ENCODE results near the gene SAMD3. TPM values are rescaled to one million over a fixed set of nuclear protein-coding genes. Genes with fewer than 3 reads are reported as not detected.
A peak's percentile ranks its signal among the peaks of the same experiment; 100 is the strongest.

SAMD3 gene
- total and polyA plus RNA-seq, 2 of the 13 experiments (the other 11 are each of a cell fraction or from before 2014, with no cell fraction given) = not detected

- no peak for TF ChIP-seq POLR2AphosphoS5 (IDR thresholded peaks at IDR 0.05; ENCODE audit: low read depth, low read length)
These were observed 29.9 kb upstream of the SAMD3 start (continued) for GRCh38 chr6:130252527-130253237.

DNA sequence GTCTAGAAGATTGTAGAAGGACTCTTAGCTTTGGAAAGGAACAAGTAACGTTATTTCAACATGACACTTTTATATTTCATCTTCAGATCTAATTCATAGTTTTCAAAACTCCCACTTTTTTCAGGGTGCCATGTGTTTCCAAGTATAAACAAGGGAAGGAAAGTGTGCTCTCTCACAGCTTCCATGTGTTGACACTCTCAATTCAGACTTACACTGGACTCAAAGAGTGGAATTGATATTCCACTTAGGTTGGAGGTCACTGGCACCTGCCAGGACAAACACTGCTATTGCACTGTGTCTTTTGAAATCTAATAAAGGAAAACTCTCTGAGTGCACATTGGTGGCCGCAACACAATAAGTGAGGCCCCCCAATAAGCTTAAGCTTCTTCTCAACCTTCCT, 22.5 kb upstream of the SAMD3 start:
- Histone ChIP-seq H2AFZ (ENCODE audit: low read length) (no peak overlapping the region), H3K79me2 (ENCODE audit: insufficient read depth, low read length) (no peaks in the 10 kb centered on the region), H3K27me3 (ENCODE audit: control insufficient read depth in 1 of 2, insufficient read depth in 2 of 2, low read length in 2 of 2) (no peaks in the 10 kb centered on the region), H3K27ac (ENCODE audit: extremely low read length, insufficient read depth, low read length) (no peak overlapping the region), H3K4me1 (ENCODE audit: insufficient read depth, low read length) (no peaks in the 10 kb centered on the region), H3K36me3 (replicated peaks in 1 of 2; ENCODE audit: control insufficient read depth in 1 of 2, insufficient read depth in 2 of 2, low read length in 2 of 2) (no peaks in the 10 kb centered on the region), H3K9me3 (ENCODE audit: low read length) (no peaks in the 10 kb centered on the region), H3K4me3 (replicated peaks in 1 of 3; ENCODE audit: insufficient read depth in 1 of 3, low read depth in 2 of 3, low read length in 3 of 3) (no peak overlapping the region), H3K9ac (ENCODE audit: insufficient read depth, low read depth, low read length) (no peak overlapping the region), H3K4me2 (ENCODE audit: low read depth, low read length) (no peak overlapping the region), H4K20me1 (ENCODE audit: insufficient read depth, low read length) (no peaks in the 10 kb centered on the region)
- ATAC-seq (no peak), DNase-seq (ENCODE audit: low spot score) (no peak), FAIRE-seq (no peak)
- in situ Hi-C loops (cut with HindIII; ENCODE audit: extremely low pct_ligation_motif_present, low pct_unique_long_range_greater_than_20kb) = no loop called here
- intact Hi-C loops (cut with micrococcal nuclease; ENCODE audit: unreplicated experiment) = loop anchor here (2.0 kb wide), 1 partner anchor 64 kb away; no protein-coding TSS in a partner anchor
- POLR2A ChIA-PET = no interaction called here
- no TSS peak for BruUV-seq (replicated peaks)
- 10% methylated on average over 2 of the region's 2 CpGs for WGBS (ENCODE audit: low lambda C conversion rate)
- CTCF ChIA-PET (ENCODE audit: low intra/inter-chr PET ratio, low total read pairs) = no interaction called here
- no peak for TF ChIP-seq TP53 (CRISPR knock-in tag; conservative IDR thresholded peaks at IDR 0.05)
- TF ChIP-seq, protein P1, sequence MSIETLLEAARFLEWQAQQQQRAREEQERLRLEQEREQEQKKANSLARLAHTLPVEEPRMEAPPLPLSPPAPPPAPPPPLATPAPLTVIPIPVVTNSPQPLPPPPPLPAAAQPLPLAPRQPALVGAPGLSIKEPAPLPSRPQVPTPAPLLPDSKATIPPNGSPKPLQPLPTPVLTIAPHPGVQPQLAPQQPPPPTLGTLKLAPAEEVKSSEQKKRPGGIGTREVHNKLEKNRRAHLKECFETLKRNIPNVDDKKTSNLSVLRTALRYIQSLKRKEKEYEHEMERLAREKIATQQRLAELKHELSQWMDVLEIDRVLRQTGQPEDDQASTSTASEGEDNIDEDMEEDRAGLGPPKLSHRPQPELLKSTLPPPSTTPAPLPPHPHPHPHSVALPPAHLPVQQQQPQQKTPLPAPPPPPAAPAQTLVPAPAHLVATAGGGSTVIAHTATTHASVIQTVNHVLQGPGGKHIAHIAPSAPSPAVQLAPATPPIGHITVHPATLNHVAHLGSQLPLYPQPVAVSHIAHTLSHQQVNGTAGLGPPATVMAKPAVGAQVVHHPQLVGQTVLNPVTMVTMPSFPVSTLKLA (IDR thresholded peaks at IDR 0.05) = peak; percentile 70

GRCh38 chr6:130244728-130245127, 22.0 kb upstream of the SAMD3 start:
- FAIRE-seq = no peak
- Histone ChIP-seq H3K9me3 (ENCODE audit: low read length) (no peaks in the 10 kb centered on the region), H3K4me3 (replicated peaks in 1 of 3; ENCODE audit: insufficient read depth in 1 of 3, low read depth in 2 of 3, low read length in 3 of 3) (no peak overlapping the region), H2AFZ (ENCODE audit: low read length) (no peak overlapping the region), H3K27ac (ENCODE audit: extremely low read length, insufficient read depth, low read length) (no peak overlapping the region), H4K20me1 (ENCODE audit: insufficient read depth, low read length) (no peaks in the 10 kb centered on the region), H3K9ac (ENCODE audit: insufficient read depth, low read depth, low read length) (no peak overlapping the region), H3K79me2 (ENCODE audit: insufficient read depth, low read length) (no peaks in the 10 kb centered on the region), H3K4me2 (ENCODE audit: low read depth, low read length) (no peak overlapping the region), H3K27me3 (ENCODE audit: control insufficient read depth in 1 of 2, insufficient read depth in 2 of 2, low read length in 2 of 2) (no peaks in the 10 kb centered on the region), H3K36me3 (replicated peaks in 1 of 2; ENCODE audit: control insufficient read depth in 1 of 2, insufficient read depth in 2 of 2, low read length in 2 of 2) (no peaks in the 10 kb centered on the region), H3K4me1 (ENCODE audit: insufficient read depth, low read length) (no peaks in the 10 kb centered on the region)
- no TSS peak for BruUV-seq (replicated peaks)
- in situ Hi-C loops (cut with HindIII; ENCODE audit: extremely low pct_ligation_motif_present, low pct_unique_long_range_greater_than_20kb) = no loop called here
- ChIA-PET POLR2A (no interaction called here), CTCF (ENCODE audit: low intra/inter-chr PET ratio, low total read pairs) (no interaction called here)
- WGBS (ENCODE audit: low lambda C conversion rate) = 4% methylated on average over 2 of the region's 2 CpGs
- ATAC-seq = no peak
- DNase-seq (ENCODE audit: low spot score) = no peak
- intact Hi-C loops (cut with micrococcal nuclease; ENCODE audit: unreplicated experiment) = loop anchor here (2.0 kb wide), 1 partner anchor 64 kb away; no protein-coding TSS in a partner anchor
- TF ChIP-seq, protein P2, sequence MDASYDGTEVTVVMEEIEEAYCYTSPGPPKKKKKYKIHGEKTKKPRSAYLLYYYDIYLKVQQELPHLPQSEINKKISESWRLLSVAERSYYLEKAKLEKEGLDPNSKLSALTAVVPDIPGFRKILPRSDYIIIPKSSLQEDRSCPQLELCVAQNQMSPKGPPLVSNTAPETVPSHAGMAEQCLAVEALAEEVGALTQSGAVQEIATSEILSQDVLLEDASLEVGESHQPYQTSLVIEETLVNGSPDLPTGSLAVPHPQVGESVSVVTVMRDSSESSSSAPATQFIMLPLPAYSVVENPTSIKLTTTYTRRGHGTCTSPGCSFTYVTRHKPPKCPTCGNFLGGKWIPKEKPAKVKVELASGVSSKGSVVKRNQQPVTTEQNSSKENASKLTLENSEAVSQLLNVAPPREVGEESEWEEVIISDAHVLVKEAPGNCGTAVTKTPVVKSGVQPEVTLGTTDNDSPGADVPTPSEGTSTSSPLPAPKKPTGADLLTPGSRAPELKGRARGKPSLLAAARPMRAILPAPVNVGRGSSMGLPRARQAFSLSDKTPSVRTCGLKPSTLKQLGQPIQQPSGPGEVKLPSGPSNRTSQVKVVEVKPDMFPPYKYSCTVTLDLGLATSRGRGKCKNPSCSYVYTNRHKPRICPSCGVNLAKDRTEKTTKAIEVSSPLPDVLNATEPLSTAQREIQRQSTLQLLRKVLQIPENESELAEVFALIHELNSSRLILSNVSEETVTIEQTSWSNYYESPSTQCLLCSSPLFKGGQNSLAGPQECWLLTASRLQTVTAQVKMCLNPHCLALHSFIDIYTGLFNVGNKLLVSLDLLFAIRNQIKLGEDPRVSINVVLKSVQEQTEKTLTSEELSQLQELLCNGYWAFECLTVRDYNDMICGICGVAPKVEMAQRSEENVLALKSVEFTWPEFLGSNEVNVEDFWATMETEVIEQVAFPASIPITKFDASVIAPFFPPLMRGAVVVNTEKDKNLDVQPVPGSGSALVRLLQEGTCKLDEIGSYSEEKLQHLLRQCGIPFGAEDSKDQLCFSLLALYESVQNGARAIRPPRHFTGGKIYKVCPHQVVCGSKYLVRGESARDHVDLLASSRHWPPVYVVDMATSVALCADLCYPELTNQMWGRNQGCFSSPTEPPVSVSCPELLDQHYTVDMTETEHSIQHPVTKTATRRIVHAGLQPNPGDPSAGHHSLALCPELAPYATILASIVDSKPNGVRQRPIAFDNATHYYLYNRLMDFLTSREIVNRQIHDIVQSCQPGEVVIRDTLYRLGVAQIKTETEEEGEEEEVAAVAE (CRISPR knock-in tag; IDR thresholded peaks at IDR 0.05; ENCODE audit: borderline replicate concordance) = no peak
- TF ChIP-seq ZNF841 (CRISPR knock-in tag; IDR thresholded peaks at IDR 0.05; ENCODE audit: borderline replicate concordance) (no peak), TGIF2 (CRISPR knock-in tag; IDR thresholded peaks at IDR 0.05) (no peak), PATZ1 (CRISPR knock-in tag; IDR thresholded peaks at IDR 0.05) (no peak), MAFF (IDR thresholded peaks at IDR 0.05; ENCODE audit: low read depth, low read length) (peak; percentile 88)
